CD4-positive, alpha-beta memory T cell (primary cell): Measurements from ENCODE around the gene TPD52L2. TPM values are rescaled to one million over a fixed set of nuclear protein-coding genes. Genes with fewer than 3 reads are reported as not detected.
"Not testable (repeated sequence)": the region's sequence is repeated elsewhere in the genome, so short reads cannot be mapped to it uniquely, and the experiment has no call there.

ENCODE experiments used
- CTCF ChIA-PET: fragments of 350-600 bp; sonication (Branson Sonifier 250); formaldehyde crosslinking; loops from one replicate; lab custom pipeline; 2021; ENCODE audit warnings: inconsistent platforms; ENCODE audit not compliant: partially characterized antibody; lab: Charles Lee
- POLR2A ChIA-PET: fragments of 350-600 bp; sonication (Branson Sonifier 250); formaldehyde crosslinking; loops from one replicate; lab custom pipeline; 2021; ENCODE audit not compliant: partially characterized antibody; lab: Charles Lee
- DNase-seq, 5 donors: peaks; one replicate each; pipeline versions ENCODE4 v3.0.0 to v3.0.0-alpha.2; 2020 to 2022; ENCODE audit warnings: mixed read lengths in 1 of 5
- H3K27ac ChIP-seq: one replicate; pipeline ENCODE4 v1.7.0; 2013; ENCODE audit warnings: low read depth, low read length
- H3K27me3 ChIP-seq: 2 replicates; pipeline ENCODE4 v1.7.0; 2013; ENCODE audit warnings: mild to moderate bottlenecking, low read length, moderate library complexity; ENCODE audit not compliant: insufficient read depth
- H3K36me3 ChIP-seq: 2 replicates; pipeline ENCODE4 v1.7.0; 2013; ENCODE audit warnings: mild to moderate bottlenecking, low read length, moderate library complexity; ENCODE audit not compliant: insufficient read depth
- H3K4me1 ChIP-seq: 2 replicates; pipeline ENCODE4 v1.7.0; 2013; ENCODE audit warnings: mild to moderate bottlenecking, low read length, moderate library complexity; ENCODE audit not compliant: insufficient read depth
- H3K4me3 ChIP-seq, 2 donors: one replicate each; pipeline ENCODE4 v1.7.0; 2013; ENCODE audit warnings: low read length in 2 of 2, mild to moderate bottlenecking in 1 of 2
- H3K9me3 ChIP-seq, 2 donors: one replicate each; pipeline ENCODE4 v1.7.0; 2013; ENCODE audit warnings: low read length in 2 of 2, control low read depth in 1 of 2; ENCODE audit not compliant: control insufficient read depth in 1 of 2
- H3K27ac Mint-ChIP-seq, 7 donors: one replicate each; pipeline ENCODE4 v1.8.0; 2020 to 2021; ENCODE audit warnings: mixed read lengths in 7 of 7, mild to moderate bottlenecking in 6 of 7, inconsistent platforms in 3 of 7, moderate library complexity in 3 of 7
- H3K27me3 Mint-ChIP-seq, 2 donors: one replicate each; pipeline ENCODE4 v1.8.0; 2020 to 2021; ENCODE audit warnings: mixed read lengths in 2 of 2
- H3K36me3 Mint-ChIP-seq, 2 donors: one replicate each; pipeline ENCODE4 v1.8.0; 2020 to 2021; ENCODE audit warnings: mixed read lengths in 2 of 2, inconsistent platforms in 1 of 2, mild to moderate bottlenecking in 1 of 2
- H3K4me1 Mint-ChIP-seq, 4 donors: one replicate each; pipeline ENCODE4 v1.8.0; 2020 to 2021; ENCODE audit warnings: mixed read lengths in 4 of 4, mild to moderate bottlenecking in 1 of 4
- H3K4me3 Mint-ChIP-seq, 8 donors: one replicate each; pipeline ENCODE4 v1.8.0; 2020 to 2021; ENCODE audit warnings: mixed read lengths in 8 of 8, mild to moderate bottlenecking in 7 of 8, moderate library complexity in 6 of 8, inconsistent platforms in 3 of 8
- H3K9me3 Mint-ChIP-seq, 8 donors: one replicate each; pipeline ENCODE4 v1.8.0; 2020 to 2021; ENCODE audit warnings: mixed read lengths in 8 of 8, mild to moderate bottlenecking in 5 of 8, inconsistent platforms in 3 of 8, moderate library complexity in 1 of 8
- intact Hi-C: fragments of 100-400 bp; cut with micrococcal nuclease; formaldehyde crosslinking; loops from one replicate; pipeline ENCODE4 v1.15.1; 2023
- polyA plus RNA-seq, 2 donors: library from polyadenylated mRNA; unstranded; fragments of 300-500 nt; fragmentation: Illumina TruSeq; gene quantifications; one replicate each; pipeline ENCODE4 v1.2.3, GENCODE V29; 2021
- total RNA-seq, 2 experiments: library from RNA; stranded (reverse); gene quantifications; one replicate each; pipeline ENCODE4 v1.2.3, GENCODE V29; 2021

Gene TPD52L2
- total and polyA plus RNA-seq, 4 experiments from 2014 or later, result 44.4 to 76.1 (median 55.6) TPM

- intact Hi-C loops, result no loop called here
- no peak overlapping the region for H3K4me3 ChIP-seq
- ChIA-PET CTCF (no interaction called here), POLR2A (no interaction called here)
- H3K9me3 ChIP-seq, result no peaks in the 10 kb centered on the region
- H3K4me3 Mint-ChIP-seq, result no peak overlapping the region
- H3K36me3 ChIP-seq, result peaks cover 11% of the 10 kb centered on the region
- peak overlapping the region in 2 of 7 donors; percentile 2 to 49 for H3K27ac Mint-ChIP-seq
- H3K9me3 Mint-ChIP-seq, result no peaks in the 10 kb centered on the region
- no peak for DNase-seq
- no peaks in the 10 kb centered on the region for H3K27me3 ChIP-seq
- H3K27ac ChIP-seq, result no peak overlapping the region
- H3K4me1 Mint-ChIP-seq, result peaks cover 11 to 35% (median 12%) of the 10 kb centered on the region in 4 donors
- peaks cover 12 to 31% of the 10 kb centered on the region in 2 donors for H3K36me3 Mint-ChIP-seq
- H3K4me1 ChIP-seq, result peaks cover 10% of the 10 kb centered on the region
- no peaks in the 10 kb centered on the region for H3K27me3 Mint-ChIP-seq
Observed at GRCh38 chr20:63923651-63924050, 58.6 kb downstream of the TPD52L2 start.

GRCh38 chr20:63924241-63924640 lies 59.2 kb downstream of the TPD52L2 start:
- ChIA-PET POLR2A (no interaction called here), CTCF (no interaction called here)
- intact Hi-C loops, result no loop called here
- Mint-ChIP-seq H3K27ac (peak overlapping the region in 6 of 7 donors; percentile 2 to 75 (median 45)), H3K4me3 (no peak overlapping the region), H3K4me1 (peaks cover 11 to 35% (median 12%) of the 10 kb centered on the region in 4 donors), H3K27me3 (no peaks in the 10 kb centered on the region), H3K9me3 (no peaks in the 10 kb centered on the region), H3K36me3 (peaks cover 15 to 37% of the 10 kb centered on the region in 2 donors)
- peaks cover 10% of the 10 kb centered on the region for H3K4me1 ChIP-seq
- H3K9me3 ChIP-seq, result no peaks in the 10 kb centered on the region
- H3K27ac ChIP-seq, result no peak overlapping the region
- no peak overlapping the region for H3K4me3 ChIP-seq
- no peak for DNase-seq
- H3K27me3 ChIP-seq, result no peaks in the 10 kb centered on the region
- peaks cover 17% of the 10 kb centered on the region for H3K36me3 ChIP-seq

- Histone ChIP-seq H3K4me3 (no peak overlapping the region), H3K27ac (no peak overlapping the region), H3K9me3 (no peaks in the 10 kb centered on the region), H3K27me3 (no peaks in the 10 kb centered on the region), H3K4me1 (peaks cover 10% of the 10 kb centered on the region), H3K36me3 (peaks cover 34% of the 10 kb centered on the region)
- Mint-ChIP-seq H3K36me3 (peaks cover 23 to 50% of the 10 kb centered on the region in 2 donors), H3K9me3 (no peaks in the 10 kb centered on the region), H3K27ac (peak overlapping the region in 2 of 7 donors; percentile 37 to 62), H3K4me1 (peaks cover 11 to 38% (median 13%) of the 10 kb centered on the region in 4 donors), H3K4me3 (no peak overlapping the region), H3K27me3 (no peaks in the 10 kb centered on the region)
- no peak for DNase-seq
- intact Hi-C loops, result no loop called here
- CTCF ChIA-PET, result interaction anchor here (1.1 kb wide), 1 partner anchor 11 kb away, joined by 6 read pairs; no protein-coding TSS in a partner anchor
- POLR2A ChIA-PET, result no interaction called here
Observed at GRCh38 chr20:63926298-63926697, 61.2 kb downstream of the TPD52L2 start.

GRCh38 chr20:63929071-63929470 lies 64.0 kb downstream of the TPD52L2 start:
- no peaks in the 10 kb centered on the region for H3K9me3 Mint-ChIP-seq
- H3K27me3 Mint-ChIP-seq, result no peaks in the 10 kb centered on the region
- POLR2A ChIA-PET, result no interaction called here
- no peak overlapping the region for H3K4me3 Mint-ChIP-seq
- no peak overlapping the region for H3K27ac Mint-ChIP-seq
- H3K36me3 Mint-ChIP-seq, result peaks cover 19 to 61% of the 10 kb centered on the region in 2 donors
- CTCF ChIA-PET, result no interaction called here
- peaks cover 3% of the 10 kb centered on the region for H3K4me1 ChIP-seq
- no peak overlapping the region for H3K27ac ChIP-seq
- H3K9me3 ChIP-seq, result no peaks in the 10 kb centered on the region
- H3K4me3 ChIP-seq, result no peak overlapping the region
- H3K27me3 ChIP-seq, result no peaks in the 10 kb centered on the region
- intact Hi-C loops, result no loop called here
- H3K36me3 ChIP-seq, result peaks cover 55% of the 10 kb centered on the region
- DNase-seq, result no peak
- peaks cover 7 to 33% (median 11%) of the 10 kb centered on the region in 4 donors for H3K4me1 Mint-ChIP-seq

- DNase-seq, H3K27ac ChIP-seq, H3K4me1 ChIP-seq, H3K9me3 ChIP-seq, CTCF ChIA-PET, H3K9me3 Mint-ChIP-seq, POLR2A ChIA-PET, H3K4me3 Mint-ChIP-seq, H3K27ac Mint-ChIP-seq, H3K27me3 Mint-ChIP-seq, H3K27me3 ChIP-seq, intact Hi-C loops, H3K4me3 ChIP-seq: not testable (repeated sequence)
- peaks cover 21 to 64% of the 10 kb centered on the region in 2 donors for H3K36me3 Mint-ChIP-seq
- H3K4me1 Mint-ChIP-seq, result peaks cover 5 to 29% (median 11%) of the 10 kb centered on the region in 4 donors
- peaks cover 59% of the 10 kb centered on the region for H3K36me3 ChIP-seq
Observed at GRCh38 chr20:63929473-63929883, 64.4 kb downstream of the TPD52L2 start.

DNA sequence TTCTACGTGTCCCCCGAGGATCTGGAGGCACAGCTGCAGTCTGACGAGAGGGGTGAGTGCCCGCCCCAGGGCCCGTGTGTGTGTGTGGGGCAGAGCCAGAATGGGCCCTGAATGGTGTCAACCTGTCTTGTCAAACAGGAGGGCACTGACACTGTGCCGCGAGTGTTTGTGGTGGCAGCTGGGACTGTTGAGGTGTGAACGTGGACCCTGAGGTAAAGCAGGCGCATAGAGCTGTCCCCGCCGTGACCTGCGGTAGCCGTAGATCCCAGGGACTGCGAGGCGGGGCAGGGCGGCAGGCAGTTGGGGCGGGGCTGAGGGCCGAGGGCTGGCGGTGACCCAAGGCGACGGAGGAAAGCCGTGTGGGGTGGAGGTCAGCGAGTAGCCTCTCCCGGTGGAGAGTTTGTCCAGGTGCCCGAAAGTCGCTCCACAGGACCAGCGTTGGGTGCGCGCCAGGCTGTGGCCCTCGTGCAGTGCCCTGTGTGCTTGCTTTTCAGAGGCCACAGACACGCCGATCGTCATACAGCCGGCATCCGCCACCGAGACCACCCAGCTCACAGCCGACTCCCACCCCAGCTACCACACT lies 66.0 kb downstream of the TPD52L2 start:
- no peaks in the 10 kb centered on the region for H3K27me3 Mint-ChIP-seq
- H3K36me3 Mint-ChIP-seq, result peaks cover 34 to 71% of the 10 kb centered on the region in 2 donors
- peak overlapping the region in 1 of 7 donors; percentile 55 for H3K27ac Mint-ChIP-seq
- H3K9me3 ChIP-seq, result no peaks in the 10 kb centered on the region
- ChIA-PET POLR2A (no interaction called here), CTCF (interaction anchor here (0.8 to 1.4 kb wide), 2 partner anchors 20 to 37 kb away, joined by 3 to 4 read pairs; no protein-coding TSS in a partner anchor)
- no peak overlapping the region for H3K4me3 ChIP-seq
- no peaks in the 10 kb centered on the region for H3K9me3 Mint-ChIP-seq
- no peak overlapping the region for H3K27ac ChIP-seq
- no peak overlapping the region for H3K4me3 Mint-ChIP-seq
- peaks cover 72% of the 10 kb centered on the region for H3K36me3 ChIP-seq
- H3K4me1 Mint-ChIP-seq, result peaks cover 5 to 25% (median 11%) of the 10 kb centered on the region in 4 donors
- intact Hi-C loops, result no loop called here
- H3K27me3 ChIP-seq, result no peaks in the 10 kb centered on the region
- no peaks in the 10 kb centered on the region for H3K4me1 ChIP-seq
- no peak for DNase-seq

DNA sequence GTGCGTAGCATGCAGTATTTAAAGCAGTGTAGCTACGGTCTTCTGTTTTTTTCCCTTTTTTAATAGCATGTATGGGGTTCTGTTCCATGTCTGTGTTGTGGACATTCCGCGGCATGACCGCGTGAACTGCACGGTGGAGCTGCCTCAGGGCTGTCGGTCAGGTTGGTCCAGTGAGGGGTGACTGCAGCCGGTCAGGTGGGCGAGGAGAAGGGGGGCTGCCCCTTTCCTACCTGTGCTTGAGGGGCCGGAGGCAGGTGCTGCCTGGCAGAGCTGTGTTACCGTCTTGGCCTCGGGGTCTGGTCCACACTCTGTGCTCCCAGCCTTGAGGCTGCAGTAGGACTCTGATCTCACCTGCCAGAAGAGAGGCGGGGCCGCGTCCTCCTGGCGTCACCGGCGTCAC lies 66.7 kb downstream of the TPD52L2 start:
- no peaks in the 10 kb centered on the region for H3K9me3 ChIP-seq
- H3K4me1 Mint-ChIP-seq, result peaks cover 2 to 18% (median 5%) of the 10 kb centered on the region in 4 donors
- no peak overlapping the region for H3K27ac ChIP-seq
- POLR2A ChIA-PET, result no interaction called here
- peak overlapping the region in 1 of 7 donors; percentile 59 for H3K27ac Mint-ChIP-seq
- peaks cover 38 to 68% of the 10 kb centered on the region in 2 donors for H3K36me3 Mint-ChIP-seq
- intact Hi-C loops, result no loop called here
- H3K9me3 Mint-ChIP-seq, result no peaks in the 10 kb centered on the region
- H3K27me3 Mint-ChIP-seq, result no peaks in the 10 kb centered on the region
- CTCF ChIA-PET, result interaction anchor here (1.4 kb wide), 1 partner anchor 21 kb away, joined by 3 read pairs; no protein-coding TSS in a partner anchor
- H3K27me3 ChIP-seq, result no peaks in the 10 kb centered on the region
- no peaks in the 10 kb centered on the region for H3K4me1 ChIP-seq
- H3K36me3 ChIP-seq, result peaks cover 74% of the 10 kb centered on the region
- no peak for DNase-seq
- no peak overlapping the region for H3K4me3 ChIP-seq
- H3K4me3 Mint-ChIP-seq, result no peak overlapping the region
